Pancreas (tissue), 10 donors: ENCODE measurements around the gene SCN3B. TPM values are rescaled to one million over a fixed set of nuclear protein-coding genes. Genes with fewer than 3 reads are reported as not detected.

Source experiments
- ATAC-seq, 4 donors: fragments of 200-7000 bp; cut with Tn5 transposase; one replicate each; pipeline versions ENCODE4 v1.8.0 to v1.9.1; 2020; ENCODE audit warnings: mild to moderate bottlenecking in 4 of 4, moderate library complexity in 4 of 4
- DNase-seq, 6 donors: peaks; one replicate each; pipeline ENCODE4 v3.0.0-alpha.2; 2020
- FAIRE-seq: peaks from 2 replicates; lab custom pipeline; 2012; peaks lifted over from hg19 to GRCh38; lab: Jason Lieb, UNC
- H3K27ac ChIP-seq, 4 donors: fragments of 200-600 bp; sonication (generic); 1 replicate in 3 of 4; 2 replicates in 1 of 4; pipeline versions ENCODE4 v1.5.0 to v1.8.0; 2020
- H3K27me3 ChIP-seq, 4 donors: fragments of 200-600 bp; one replicate each; pipeline ENCODE4 v1.8.0; 2021
- H3K36me3 ChIP-seq, 3 donors: fragments of 200-600 bp; sonication (generic) in 1 of 3; one replicate each; pipeline versions ENCODE4 v1.5.0 to v1.8.0; 2020 to 2021
- H3K4me1 ChIP-seq, 3 donors: fragments of 200-600 bp; one replicate each; pipeline ENCODE4 v1.8.0; 2021
- H3K4me3 ChIP-seq, 4 donors: fragments of 200-600 bp; sonication (generic) in 2 of 4; one replicate each; pipeline versions ENCODE4 v1.5.0 to v1.8.0; 2020 to 2021
- H3K9me3 ChIP-seq, 4 donors: fragments of 200-600 bp; one replicate each; pipeline ENCODE4 v1.8.0; 2021
- WGBS, 2 donors: extraction: QIAGEN DNeasy Blood & Tissue Kit; methylation state at CpG; one replicate each; pipeline ENCODE4 v1.1.7; 2013; 5-methylcytosine and 5-hydroxymethylcytosine counted together
- intact Hi-C, 3 donors: fragments of 100-400 bp; cut with DNase I; formaldehyde crosslinking; loops; one replicate each; pipeline versions ENCODE4 v1.11.1 to v1.14.2; 2022
- polyA plus RNA-seq, 2 donors: library from polyadenylated mRNA; stranded (reverse); fragments of 200-250 nt; gene quantifications; one replicate each; pipeline ENCODE4 v1.2.3, GENCODE V29; 2013
- total RNA-seq, 6 donors: library from RNA; stranded (reverse); fragmentation: NEBNext Ultra II Directional in 4 of 6; extraction: Animal tissue kit (Norgen Biotek cat#: 25700) in 4 of 6; gene quantifications; one replicate each; pipeline versions ENCODE4 v1.2.1 to v1.2.4, GENCODE V29; 2021 to 2023
- TF ChIP-seq, protein P1 (sequence below), 4 donors: fragments of 200-600 bp; sonication (generic) in 3 of 4; IDR thresholded peaks; one replicate each; pipeline versions ENCODE4 v1.5.0 to v1.8.0; 2021; ENCODE audit warnings: antibody characterized with exemption in 4 of 4
- donor health status: healthy with polysubstance abuse.
- donor health status: DM: no; HTN: no; CAD: no; lungs with moderate emphysema.
- donor health status: DM: no; HTN: no; CAD: no.
- donor health status: control.
- donor health status: control.
- donor health status: Bipolar disorder and iron deficiency.
- donor health status: DM: yes; HTN: yes; CAD: no.
- donor health status: DM: no; HTN: no; CAD: no.
- donor health status: DM: no; HTN: no; CAD: no.
- donor health status: DM: yes; HTN: yes; CAD: no.

The SCN3B gene
- total and polyA plus RNA-seq, 8 donors, result 0.44 to 4.5 (median 1.1) TPM

DNA sequence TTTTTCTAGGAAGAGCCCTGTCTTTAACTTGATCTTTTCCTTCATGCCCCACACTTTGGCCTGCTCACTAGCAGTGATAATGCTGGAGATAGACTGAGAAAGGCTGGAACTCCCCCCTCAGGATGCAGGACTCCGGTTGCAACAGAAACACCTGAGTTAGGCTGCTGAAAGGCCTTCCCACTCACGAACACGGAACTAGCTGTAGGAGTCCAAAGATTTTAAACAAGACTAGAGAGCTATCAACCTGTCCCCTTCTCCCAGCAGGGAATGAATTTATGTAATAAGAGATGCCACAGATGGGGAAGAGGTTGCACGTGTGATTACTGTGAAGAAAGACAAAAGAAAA, 13.0 kb downstream of the SCN3B start:
- ATAC-seq (no peak), FAIRE-seq (no peak), DNase-seq (no peak)
- Histone ChIP-seq H3K9me3 (no peaks in the 10 kb centered on the region), H3K27ac (no peak overlapping the region), H3K27me3 (no peaks in the 10 kb centered on the region), H3K4me1 (no peaks in the 10 kb centered on the region), H3K4me3 (no peak overlapping the region), H3K36me3 (no peaks in the 10 kb centered on the region)
- WGBS, 2 donors, result 60 to 65% methylated on average over 4 of the region's 4 CpGs
- TF ChIP-seq, protein P1, sequence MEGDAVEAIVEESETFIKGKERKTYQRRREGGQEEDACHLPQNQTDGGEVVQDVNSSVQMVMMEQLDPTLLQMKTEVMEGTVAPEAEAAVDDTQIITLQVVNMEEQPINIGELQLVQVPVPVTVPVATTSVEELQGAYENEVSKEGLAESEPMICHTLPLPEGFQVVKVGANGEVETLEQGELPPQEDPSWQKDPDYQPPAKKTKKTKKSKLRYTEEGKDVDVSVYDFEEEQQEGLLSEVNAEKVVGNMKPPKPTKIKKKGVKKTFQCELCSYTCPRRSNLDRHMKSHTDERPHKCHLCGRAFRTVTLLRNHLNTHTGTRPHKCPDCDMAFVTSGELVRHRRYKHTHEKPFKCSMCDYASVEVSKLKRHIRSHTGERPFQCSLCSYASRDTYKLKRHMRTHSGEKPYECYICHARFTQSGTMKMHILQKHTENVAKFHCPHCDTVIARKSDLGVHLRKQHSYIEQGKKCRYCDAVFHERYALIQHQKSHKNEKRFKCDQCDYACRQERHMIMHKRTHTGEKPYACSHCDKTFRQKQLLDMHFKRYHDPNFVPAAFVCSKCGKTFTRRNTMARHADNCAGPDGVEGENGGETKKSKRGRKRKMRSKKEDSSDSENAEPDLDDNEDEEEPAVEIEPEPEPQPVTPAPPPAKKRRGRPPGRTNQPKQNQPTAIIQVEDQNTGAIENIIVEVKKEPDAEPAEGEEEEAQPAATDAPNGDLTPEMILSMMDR (IDR thresholded peaks at IDR 0.05), result no peak
- intact Hi-C loops, result loop anchor here in 1 of 3 donors (5.0 kb wide), 1 partner anchor 66 kb away; no protein-coding TSS in a partner anchor

DNA sequence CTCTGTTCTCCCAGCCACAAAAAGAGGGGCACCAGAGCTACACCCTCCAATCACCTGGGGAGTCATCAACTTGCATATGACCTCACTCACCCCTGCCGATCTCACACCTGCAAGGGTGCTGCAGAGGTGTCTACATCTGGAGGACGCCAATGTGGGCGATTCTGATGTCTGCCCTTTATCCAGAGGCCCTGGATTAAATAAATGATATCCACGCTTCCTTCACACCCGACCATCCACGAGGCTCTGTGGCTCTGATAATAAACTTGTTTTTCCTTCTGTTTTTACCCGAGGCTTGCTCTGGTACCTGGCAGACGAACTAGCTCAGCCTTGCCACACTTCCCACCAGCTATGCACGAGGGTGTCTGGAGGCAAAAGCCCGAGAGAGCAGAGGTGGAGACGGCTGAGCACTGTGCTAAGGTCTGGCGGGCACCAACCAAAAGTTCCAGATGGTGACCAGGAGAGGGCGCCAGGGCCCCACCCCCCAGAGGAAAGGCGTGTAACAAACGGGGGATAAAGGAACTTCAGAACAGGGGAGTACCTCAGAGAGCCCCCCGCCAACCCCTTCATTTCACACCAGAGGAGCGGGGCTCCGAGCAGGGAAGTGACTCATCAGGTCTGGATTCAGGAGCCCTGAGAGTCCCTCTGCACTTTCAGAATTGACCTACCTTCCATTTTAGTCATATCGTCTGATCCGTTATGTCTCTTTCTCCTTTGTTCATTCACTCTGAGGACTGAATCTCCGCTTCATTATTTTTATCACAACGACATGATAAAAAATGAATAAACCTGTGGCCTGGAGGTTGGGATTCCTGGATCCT, 13.5 kb downstream of the SCN3B start:
- H3K27me3 ChIP-seq, result no peaks in the 10 kb centered on the region
- TF ChIP-seq, protein P1 (IDR thresholded peaks at IDR 0.05), result peak; percentile 46 to 68 (median 58)
- DNase-seq (peak in 4 of 6 donors; percentile 46 to 80 (median 62)), FAIRE-seq (no peak), ATAC-seq (peak; percentile 69 to 94 (median 92))
- H3K4me3 ChIP-seq, result no peak overlapping the region
- H3K27ac ChIP-seq, result no peak overlapping the region
- H3K9me3 ChIP-seq, result no peaks in the 10 kb centered on the region
- 24% methylated on average over 22 of the region's 22 CpGs for WGBS, 2 donors
- no peaks in the 10 kb centered on the region for H3K36me3 ChIP-seq
- no peaks in the 10 kb centered on the region for H3K4me1 ChIP-seq
- intact Hi-C loops, result loop anchor here in 1 of 3 donors (5.0 kb wide), 1 partner anchor 66 kb away; no protein-coding TSS in a partner anchor

DNA sequence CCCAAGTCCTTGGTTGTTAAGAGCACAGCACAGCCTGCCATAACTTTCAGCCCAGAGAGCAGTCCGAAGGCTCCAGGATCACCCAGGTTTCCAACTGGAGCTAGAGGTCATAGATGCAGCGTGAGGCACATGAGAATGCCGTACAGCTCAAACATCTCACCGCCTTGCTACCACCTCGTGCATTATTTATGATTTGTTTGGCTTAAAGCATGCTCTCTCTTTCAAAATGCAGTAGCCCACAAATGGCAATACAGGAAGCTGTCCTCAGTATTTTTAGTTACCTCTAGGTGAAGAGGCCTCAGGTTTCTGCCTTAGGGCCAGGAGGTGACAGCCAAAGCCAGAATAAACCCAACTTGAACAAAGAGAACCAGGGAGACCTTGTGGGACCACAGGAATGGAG, 14.4 kb downstream of the SCN3B start:
- Histone ChIP-seq H3K27me3 (no peaks in the 10 kb centered on the region), H3K9me3 (no peaks in the 10 kb centered on the region), H3K4me1 (no peaks in the 10 kb centered on the region), H3K27ac (no peak overlapping the region), H3K36me3 (no peaks in the 10 kb centered on the region), H3K4me3 (no peak overlapping the region)
- FAIRE-seq (no peak), DNase-seq (no peak), ATAC-seq (no peak)
- intact Hi-C loops, result loop anchor here in 1 of 3 donors (5.0 kb wide), 1 partner anchor 67 kb away; no protein-coding TSS in a partner anchor
- TF ChIP-seq, protein P1 (IDR thresholded peaks at IDR 0.05), result no peak
- 67 to 73% methylated on average over 5 of the region's 5 CpGs for WGBS, 2 donors

DNA sequence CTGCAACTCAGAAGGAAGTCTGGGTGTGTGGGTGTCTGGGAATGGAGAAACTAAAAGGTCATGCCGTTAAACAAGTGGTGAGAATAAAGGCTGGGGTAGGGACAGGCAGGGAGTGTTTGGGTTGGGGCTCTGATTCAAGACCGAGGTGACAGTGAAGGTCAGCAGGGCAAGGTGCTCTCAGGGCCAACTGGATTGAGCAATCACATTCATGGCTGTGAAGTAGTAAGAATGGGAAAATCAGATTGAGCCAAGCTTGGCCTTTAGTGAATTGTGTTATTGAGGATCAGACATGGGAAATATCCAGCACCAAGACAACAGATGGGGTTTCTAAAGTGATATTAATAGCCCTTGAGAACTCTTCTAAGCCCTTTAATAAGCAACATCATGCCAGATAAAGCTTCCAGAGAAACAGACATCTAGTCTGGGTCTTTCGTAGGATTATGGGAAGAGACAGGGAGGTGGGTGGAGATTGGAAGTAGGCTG, 24.3 kb downstream of the SCN3B start:
- H3K4me3 ChIP-seq, result no peak overlapping the region
- intact Hi-C loops, result no loop called here
- no peak overlapping the region for H3K27ac ChIP-seq
- H3K36me3 ChIP-seq, result no peaks in the 10 kb centered on the region
- H3K27me3 ChIP-seq, result no peaks in the 10 kb centered on the region
- no peaks in the 10 kb centered on the region for H3K9me3 ChIP-seq
- ATAC-seq, result peak in 1 of 4 donors; percentile 18
- no peaks in the 10 kb centered on the region for H3K4me1 ChIP-seq
- TF ChIP-seq, protein P1 (IDR thresholded peaks at IDR 0.05), result no peak
- FAIRE-seq, result no peak
- 40 to 42% methylated on average over 3 of the region's 3 CpGs for WGBS, 2 donors
- no peak for DNase-seq
